SU-DHL-6 (cell line): Measurements from ENCODE around the gene PADI4.

ENCODE experiments used
- H2AFZ ChIP-seq: fragments of 200-600 bp; sonication (generic); 2 replicates; pipeline ENCODE4 v1.6.1; 2014; ENCODE audit warnings: low read depth, mild to moderate bottlenecking, moderate library complexity, mixed read lengths, antibody characterized with exemption, low read length; ENCODE audit not compliant: severe bottlenecking
- H3F3A ChIP-seq: fragments of 200-600 bp; shearing (Covaris generic); 2 replicates; pipeline ENCODE4 v1.6.0; 2016; ENCODE audit warnings: antibody characterized with exemption, mild to moderate bottlenecking; ENCODE audit not compliant: insufficient read depth
- H3K27ac ChIP-seq: fragments of 200-600 bp; sonication (generic); 2 replicates; pipeline ENCODE4 v1.5.1; 2016; ENCODE audit warnings: low read depth, mild to moderate bottlenecking, low read length, moderate library complexity, mixed read lengths
- H3K27me3 ChIP-seq: fragments of 200-600 bp; sonication (generic), shearing (Covaris generic); 2 replicates; pipeline ENCODE4 v1.6.0; 2014; ENCODE audit warnings: mild to moderate bottlenecking, low read length
- H3K36me3 ChIP-seq: fragments of 200-600 bp; sonication (generic); 2 replicates; pipeline ENCODE4 v1.6.1; 2014; ENCODE audit warnings: mild to moderate bottlenecking, low read length, mixed read lengths
- H3K4me2 ChIP-seq: fragments of 300-600, 200-600 bp; shearing (Covaris generic), sonication (generic); 2 replicates; pipeline ENCODE4 v1.6.0; 2014; ENCODE audit warnings: low read length, low read depth, mild to moderate bottlenecking; ENCODE audit not compliant: poor library complexity, severe bottlenecking
- H3K4me3 ChIP-seq: fragments of 200-600 bp; sonication (generic); 2 replicates; pipeline ENCODE4 v1.5.1; 2014; ENCODE audit warnings: antibody characterized with exemption, low read length, mild to moderate bottlenecking, mixed read lengths; ENCODE audit not compliant: insufficient read depth, poor library complexity, severe bottlenecking
- H3K79me2 ChIP-seq: fragments of 200-600 bp; sonication (generic); 2 replicates; pipeline ENCODE4 v1.6.1; 2014; ENCODE audit warnings: mild to moderate bottlenecking, low read length, moderate library complexity; ENCODE audit not compliant: insufficient read depth
- H3K9ac ChIP-seq: fragments of 200-600 bp; sonication (generic); 2 replicates; pipeline ENCODE4 v1.7.0; 2014; ENCODE audit warnings: mild to moderate bottlenecking, low read length
- H3K9me2 ChIP-seq: fragments of 200-600 bp; sonication (generic); replicated peaks from 2 replicates; pipeline ENCODE4 v1.6.1; 2014; ENCODE audit warnings: low read length; ENCODE audit not compliant: insufficient read depth
- H3K9me3 ChIP-seq: fragments of 200-600 bp; sonication (generic); 2 replicates; pipeline ENCODE4 v1.6.1; 2014; ENCODE audit warnings: low read length, mixed read lengths; ENCODE audit not compliant: insufficient read depth
- H4K20me1 ChIP-seq: fragments of 200-600 bp; sonication (generic); 2 replicates; pipeline ENCODE4 v1.6.1; 2014; ENCODE audit warnings: low read depth, mild to moderate bottlenecking, antibody characterized with exemption, low read length, moderate library complexity, mixed read lengths
- CTCF ChIP-seq: fragments of 200-600 bp; sonication (generic); IDR thresholded peaks from one replicate; pipeline ENCODE4 v1.5.1; 2017; ENCODE audit warnings: antibody characterized with exemption, mild to moderate bottlenecking, low read length, moderate library complexity; ENCODE audit not compliant: insufficient read depth, poor library complexity, severe bottlenecking
- EZH2phosphoT487 ChIP-seq: fragments of 200-600 bp; sonication (generic), shearing (Covaris generic); conservative IDR thresholded peaks from 2 replicates; pipeline ENCODE4 v1.6.1; 2018; ENCODE audit warnings: mild to moderate bottlenecking, antibody characterized with exemption, low read length, moderate library complexity, mixed read lengths

Gene PADI4

GRCh38 chr1:17297991-17298390, 10.0 kb upstream of the PADI4 start:
- no peak overlapping the region for H3K27ac ChIP-seq
- H3K36me3 ChIP-seq: no peaks in the 10 kb centered on the region
- no peaks in the 10 kb centered on the region for H3K79me2 ChIP-seq
- no peaks in the 10 kb centered on the region for H3K9me2 ChIP-seq
- H3F3A ChIP-seq: no peaks in the 10 kb centered on the region
- no peaks in the 10 kb centered on the region for H4K20me1 ChIP-seq
- no peak for TF ChIP-seq EZH2phosphoT487
- no peak for TF ChIP-seq CTCF
- no peaks in the 10 kb centered on the region for H3K27me3 ChIP-seq
- H3K9ac ChIP-seq: no peak overlapping the region
- no peak overlapping the region for H2AFZ ChIP-seq
- H3K4me2 ChIP-seq: no peak overlapping the region
- peaks cover 8% of the 10 kb centered on the region; the same call in 1 of the 2 replicates for H3K9me3 ChIP-seq
- no peak overlapping the region for H3K4me3 ChIP-seq

- Histone ChIP-seq H3K27me3 (no peaks in the 10 kb centered on the region), H3F3A (no peaks in the 10 kb centered on the region)
Measured at GRCh38 chr1:17301767-17302166, 6.2 kb upstream of the PADI4 start.

GRCh38 chr1:17304151-17304825, 3.7 kb upstream of the PADI4 start:
- Histone ChIP-seq H3K4me2 (no peak overlapping the region), H3K79me2 (no peaks in the 10 kb centered on the region), H3K36me3 (no peaks in the 10 kb centered on the region), H3K9me3 (peaks cover 8% of the 10 kb centered on the region; the same call in 1 of the 2 replicates), H4K20me1 (no peaks in the 10 kb centered on the region), H3K9ac (no peak overlapping the region), H3K27ac (no peak overlapping the region), H3K27me3 (no peaks in the 10 kb centered on the region), H2AFZ (no peak overlapping the region), H3K4me3 (no peak overlapping the region), H3K9me2 (no peaks in the 10 kb centered on the region), H3F3A (no peaks in the 10 kb centered on the region)
- TF ChIP-seq EZH2phosphoT487 (no peak), CTCF (no peak)

More at GRCh38 chr1:17301767-17302166, 6.2 kb upstream of the PADI4 start:
- no peaks in the 10 kb centered on the region for H3K9me2 ChIP-seq
- no peak for TF ChIP-seq CTCF
- TF ChIP-seq EZH2phosphoT487: no peak
- peaks cover 8% of the 10 kb centered on the region; the same call in 1 of the 2 replicates for H3K9me3 ChIP-seq
- no peak overlapping the region for H3K27ac ChIP-seq
- H3K36me3 ChIP-seq: no peaks in the 10 kb centered on the region
- no peaks in the 10 kb centered on the region for H3K79me2 ChIP-seq
- no peaks in the 10 kb centered on the region for H4K20me1 ChIP-seq
- H2AFZ ChIP-seq: no peak overlapping the region
- H3K4me3 ChIP-seq: no peak overlapping the region
- no peak overlapping the region for H3K9ac ChIP-seq
- no peak overlapping the region for H3K4me2 ChIP-seq
